CD8-positive, alpha-beta memory T cell (primary cell): ENCODE data around the gene TEKT2. TPM values are rescaled to one million over a fixed set of nuclear protein-coding genes. Genes with fewer than 3 reads are reported as not detected.

Experiments used
- CTCF ChIA-PET: fragments of 350-600 bp; sonication (Branson Sonifier 250); formaldehyde crosslinking; loops from one replicate; lab custom pipeline; 2021; ENCODE audit warnings: antibody characterized with exemption; lab: Charles Lee
- POLR2A ChIA-PET: fragments of 350-600 bp; sonication (Branson Sonifier 250); formaldehyde crosslinking; loops from one replicate; lab custom pipeline; 2021; ENCODE audit warnings: antibody characterized with exemption; lab: Charles Lee
- DNase-seq, 5 donors: peaks; one replicate each; pipeline versions ENCODE4 v3.0.0 to v3.0.0-alpha.2; 2020 to 2022; ENCODE audit warnings: mixed read lengths in 1 of 5
- H3K27ac ChIP-seq: one replicate; pipeline ENCODE4 v1.7.0; 2013; ENCODE audit warnings: low read depth, mild to moderate bottlenecking, low read length, moderate library complexity
- H3K27me3 ChIP-seq: 2 replicates; pipeline ENCODE4 v1.7.0; 2013; ENCODE audit warnings: low read length, mild to moderate bottlenecking; ENCODE audit not compliant: insufficient read depth, poor library complexity, severe bottlenecking
- H3K36me3 ChIP-seq: 2 replicates; pipeline ENCODE4 v1.7.0; 2013; ENCODE audit warnings: mild to moderate bottlenecking, low read length, moderate library complexity; ENCODE audit not compliant: insufficient read depth
- H3K4me1 ChIP-seq: 2 replicates; pipeline ENCODE4 v1.7.0; 2013; ENCODE audit warnings: mild to moderate bottlenecking, low read length, moderate library complexity; ENCODE audit not compliant: insufficient read depth
- H3K4me3 ChIP-seq: 2 replicates; pipeline ENCODE4 v1.7.0; 2013; ENCODE audit warnings: mild to moderate bottlenecking, low read length
- H3K9me3 ChIP-seq: 2 replicates; pipeline ENCODE4 v1.7.0; 2013; ENCODE audit warnings: mild to moderate bottlenecking, low read length
- H3K27ac Mint-ChIP-seq, 8 donors: one replicate each; pipeline ENCODE4 v1.8.0; 2020 to 2021; ENCODE audit warnings: mixed read lengths in 8 of 8, mild to moderate bottlenecking in 6 of 8, inconsistent platforms in 3 of 8, moderate library complexity in 3 of 8
- H3K27me3 Mint-ChIP-seq, 2 donors: one replicate each; pipeline ENCODE4 v1.8.0; 2020 to 2021; ENCODE audit warnings: mixed read lengths in 2 of 2, mild to moderate bottlenecking in 1 of 2, moderate library complexity in 1 of 2
- H3K36me3 Mint-ChIP-seq, 3 donors: one replicate each; pipeline ENCODE4 v1.8.0; 2020 to 2021; ENCODE audit warnings: mixed read lengths in 3 of 3, inconsistent platforms in 1 of 3, mild to moderate bottlenecking in 1 of 3
- H3K4me1 Mint-ChIP-seq, 3 donors: one replicate each; pipeline ENCODE4 v1.8.0; 2020 to 2021; ENCODE audit warnings: mixed read lengths in 3 of 3, inconsistent platforms in 1 of 3, mild to moderate bottlenecking in 1 of 3
- H3K4me3 Mint-ChIP-seq, 7 donors: one replicate each; pipeline ENCODE4 v1.8.0; 2020 to 2021; ENCODE audit warnings: mixed read lengths in 7 of 7, mild to moderate bottlenecking in 6 of 7, moderate library complexity in 4 of 7, inconsistent platforms in 2 of 7
- H3K9me3 Mint-ChIP-seq, 5 donors: one replicate each; pipeline ENCODE4 v1.8.0; 2020 to 2022; ENCODE audit warnings: mixed read lengths in 5 of 5, mild to moderate bottlenecking in 3 of 5, moderate library complexity in 2 of 5, inconsistent platforms in 1 of 5
- polyA plus RNA-seq: library from polyadenylated mRNA; unstranded; fragments of 300-500 nt; fragmentation: Illumina TruSeq; gene quantifications from one replicate; pipeline ENCODE4 v1.2.3, GENCODE V29; 2021
- total RNA-seq, 2 experiments: library from RNA; stranded (reverse); gene quantifications; one replicate each; pipeline ENCODE4 v1.2.3, GENCODE V29; 2021

The TEKT2 gene
- total and polyA plus RNA-seq, 3 experiments from 2014 or later: not detected

DNA sequence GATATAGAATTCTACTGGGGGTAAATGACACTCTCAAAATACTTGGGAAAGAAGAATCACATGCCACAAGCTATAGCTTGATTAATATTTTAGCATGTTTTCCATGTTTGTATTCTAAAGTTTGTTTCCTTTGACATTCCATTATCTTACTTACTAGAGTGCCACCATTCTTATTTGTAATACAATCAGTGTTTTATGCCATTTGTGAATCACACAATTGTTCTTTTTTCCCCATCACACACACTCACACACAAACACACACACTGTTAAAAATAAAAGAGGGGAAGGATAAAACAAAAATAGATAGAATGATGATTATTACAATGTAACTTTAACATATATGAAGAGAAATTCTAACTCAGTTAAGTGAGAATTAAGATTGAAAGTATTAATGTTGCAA, 16.0 kb upstream of the TEKT2 start:
- Histone ChIP-seq H3K27ac (no peak overlapping the region), H3K4me3 (no peak overlapping the region), H3K4me1 (no peaks in the 10 kb centered on the region), H3K9me3 (no peaks in the 10 kb centered on the region), H3K27me3 (no peaks in the 10 kb centered on the region), H3K36me3 (no peaks in the 10 kb centered on the region)
- ChIA-PET POLR2A (no interaction called here), CTCF (no interaction called here)
- Mint-ChIP-seq H3K9me3 (no peaks in the 10 kb centered on the region), H3K4me1 (no peaks in the 10 kb centered on the region), H3K27me3 (no peaks in the 10 kb centered on the region), H3K4me3 (no peak overlapping the region), H3K36me3 (peaks cover 0 to 4% (median 1%) of the 10 kb centered on the region in 3 donors), H3K27ac (no peak overlapping the region)
- no peak for DNase-seq

DNA sequence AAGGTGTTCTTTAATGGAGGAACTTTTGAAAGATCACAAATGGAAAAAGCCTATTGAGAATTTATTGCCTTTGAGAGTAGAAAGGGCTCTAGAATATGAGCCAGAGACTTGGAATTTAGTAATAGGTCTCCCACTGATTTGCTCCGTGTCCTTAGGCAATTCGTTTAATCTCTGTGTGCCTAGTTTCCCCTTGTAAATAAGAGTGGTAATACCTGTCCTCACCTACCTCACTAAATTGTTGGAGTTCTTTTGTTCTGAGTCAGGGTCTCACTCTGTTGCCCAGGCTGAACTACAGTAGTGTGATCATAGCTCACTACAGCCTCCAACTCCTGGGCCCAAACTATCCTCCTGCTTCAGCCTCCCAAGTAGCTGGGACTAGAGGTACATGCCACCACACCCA, 15.0 kb upstream of the TEKT2 start:
- H3K27ac Mint-ChIP-seq: no peak overlapping the region
- no peaks in the 10 kb centered on the region for H3K9me3 Mint-ChIP-seq
- no peaks in the 10 kb centered on the region for H3K36me3 ChIP-seq
- H3K4me1 ChIP-seq: no peaks in the 10 kb centered on the region
- no peak overlapping the region for H3K4me3 ChIP-seq
- H3K27me3 ChIP-seq: no peaks in the 10 kb centered on the region
- POLR2A ChIA-PET: no interaction called here
- H3K27me3 Mint-ChIP-seq: no peaks in the 10 kb centered on the region
- H3K4me1 Mint-ChIP-seq: no peaks in the 10 kb centered on the region
- no peak for DNase-seq
- CTCF ChIA-PET: no interaction called here
- H3K36me3 Mint-ChIP-seq: peaks cover 0 to 4% (median 1%) of the 10 kb centered on the region in 3 donors
- H3K4me3 Mint-ChIP-seq: no peak overlapping the region
- H3K27ac ChIP-seq: no peak overlapping the region
- H3K9me3 ChIP-seq: no peaks in the 10 kb centered on the region

DNA sequence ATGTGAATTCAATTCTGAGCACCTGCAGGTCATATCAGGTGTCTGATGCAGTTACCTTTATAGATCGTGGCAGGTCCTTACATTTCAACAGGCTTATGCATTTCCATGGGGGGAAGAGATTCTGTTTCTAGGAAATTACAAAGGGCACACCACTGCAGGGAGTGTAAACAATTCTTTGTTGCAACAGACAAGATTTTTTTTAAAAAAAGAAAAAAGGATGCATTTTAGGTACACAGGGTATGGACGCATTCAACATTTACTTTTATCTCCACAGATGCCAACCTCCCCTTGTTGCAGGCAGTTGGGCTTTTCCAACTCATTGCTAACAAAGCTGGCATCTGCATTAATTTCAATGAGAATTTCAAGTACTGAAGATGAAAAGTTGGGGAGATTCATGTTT, 13.5 kb upstream of the TEKT2 start:
- no peak overlapping the region for H3K27ac Mint-ChIP-seq
- POLR2A ChIA-PET: no interaction called here
- no peaks in the 10 kb centered on the region for H3K27me3 ChIP-seq
- no peaks in the 10 kb centered on the region for H3K27me3 Mint-ChIP-seq
- no peak overlapping the region for H3K4me3 ChIP-seq
- no peaks in the 10 kb centered on the region for H3K4me1 ChIP-seq
- H3K9me3 Mint-ChIP-seq: no peaks in the 10 kb centered on the region
- CTCF ChIA-PET: no interaction called here
- no peaks in the 10 kb centered on the region for H3K9me3 ChIP-seq
- H3K4me1 Mint-ChIP-seq: no peaks in the 10 kb centered on the region
- H3K36me3 Mint-ChIP-seq: peaks cover 0 to 2% (median 0%) of the 10 kb centered on the region in 3 donors
- no peak for DNase-seq
- H3K36me3 ChIP-seq: no peaks in the 10 kb centered on the region
- no peak overlapping the region for H3K27ac ChIP-seq
- H3K4me3 Mint-ChIP-seq: no peak overlapping the region

DNA sequence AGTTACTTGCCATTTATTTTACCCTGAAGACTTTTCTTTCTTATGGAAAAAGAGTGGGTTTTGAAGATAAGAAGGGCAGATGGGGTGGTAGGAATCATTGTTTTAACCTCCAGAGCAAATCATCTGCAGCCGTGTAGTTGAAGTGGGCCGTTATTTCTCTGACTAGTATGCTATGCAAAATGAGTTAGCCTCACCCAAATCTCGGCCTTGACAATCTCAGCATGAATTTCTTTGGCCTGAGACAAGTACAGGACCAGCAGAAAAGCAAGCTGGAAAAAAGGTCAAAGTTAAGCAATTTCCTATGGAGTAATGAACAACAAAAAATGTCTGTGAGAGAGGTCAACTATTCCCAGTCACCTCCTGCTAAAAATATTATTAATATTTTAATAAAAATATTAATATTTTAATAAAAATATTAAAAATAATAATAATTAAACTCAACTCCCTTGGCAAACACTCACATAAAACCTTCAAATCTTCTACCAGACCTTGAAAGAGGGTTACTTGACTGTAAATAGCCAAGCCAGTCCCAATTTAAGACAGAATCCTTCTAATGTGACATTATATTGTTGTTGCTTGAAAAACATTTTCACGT, 6.8 kb upstream of the TEKT2 start:
- no peak overlapping the region for H3K4me3 Mint-ChIP-seq
- H3K36me3 Mint-ChIP-seq: no peaks in the 10 kb centered on the region
- DNase-seq: no peak
- Histone ChIP-seq H3K27ac (no peak overlapping the region), H3K4me1 (no peaks in the 10 kb centered on the region), H3K27me3 (no peaks in the 10 kb centered on the region), H3K4me3 (no peak overlapping the region), H3K9me3 (no peaks in the 10 kb centered on the region), H3K36me3 (no peaks in the 10 kb centered on the region)
- no peak overlapping the region for H3K27ac Mint-ChIP-seq
- ChIA-PET POLR2A (no interaction called here), CTCF (no interaction called here)
- peaks cover 4 to 12% of the 10 kb centered on the region in 2 donors for H3K27me3 Mint-ChIP-seq
- no peaks in the 10 kb centered on the region for H3K9me3 Mint-ChIP-seq
- H3K4me1 Mint-ChIP-seq: no peaks in the 10 kb centered on the region

DNA sequence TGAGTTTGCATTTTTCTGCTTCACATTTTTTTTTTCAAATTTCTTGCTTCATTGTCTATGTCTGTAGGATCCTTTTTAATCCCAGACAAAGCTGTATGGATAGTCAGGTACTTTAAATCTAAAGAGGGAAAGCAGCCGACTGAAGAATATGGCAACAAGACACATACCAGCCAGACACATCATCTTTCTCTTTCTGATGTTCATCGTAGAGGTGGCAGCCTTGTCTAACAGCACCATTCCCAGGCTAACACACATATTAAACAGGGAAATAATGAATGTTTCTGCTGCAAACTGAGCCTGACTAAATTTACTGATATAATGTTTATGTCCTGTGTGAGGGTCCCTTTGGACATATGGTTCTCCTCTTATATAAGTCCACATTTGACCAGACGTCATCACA, 3.7 kb upstream of the TEKT2 start:
- Histone ChIP-seq H3K36me3 (no peaks in the 10 kb centered on the region), H3K4me1 (no peaks in the 10 kb centered on the region), H3K9me3 (no peaks in the 10 kb centered on the region), H3K27ac (no peak overlapping the region), H3K4me3 (no peak overlapping the region), H3K27me3 (peaks cover 5% of the 10 kb centered on the region)
- H3K9me3 Mint-ChIP-seq: no peaks in the 10 kb centered on the region
- no peaks in the 10 kb centered on the region for H3K4me1 Mint-ChIP-seq
- H3K27me3 Mint-ChIP-seq: peaks cover 12 to 34% of the 10 kb centered on the region in 2 donors
- ChIA-PET POLR2A (no interaction called here), CTCF (no interaction called here)
- no peak for DNase-seq
- no peak overlapping the region for H3K4me3 Mint-ChIP-seq
- H3K27ac Mint-ChIP-seq: no peak overlapping the region
- no peaks in the 10 kb centered on the region for H3K36me3 Mint-ChIP-seq

DNA sequence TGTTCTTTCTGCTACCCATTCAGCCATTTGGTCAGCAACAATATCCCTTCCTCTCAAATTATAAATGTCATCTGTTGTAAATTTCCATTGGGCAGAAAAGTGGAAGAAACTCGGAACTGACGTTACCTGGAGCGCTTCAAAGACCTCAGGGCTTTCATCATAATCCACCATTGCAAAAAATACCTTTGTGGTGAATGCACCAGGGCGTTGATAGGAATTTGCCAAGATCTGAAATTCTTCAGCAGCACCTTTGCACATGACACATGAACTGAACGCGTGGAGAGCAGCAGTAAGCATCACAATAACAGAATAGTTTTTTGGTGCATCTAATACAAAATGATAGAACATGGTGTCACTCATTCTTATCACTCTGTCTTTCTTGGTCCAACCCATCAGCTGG, 3.1 kb upstream of the TEKT2 start:
- ChIA-PET CTCF (no interaction called here), POLR2A (no interaction called here)
- no peak overlapping the region for H3K27ac Mint-ChIP-seq
- Histone ChIP-seq H3K27me3 (peaks cover 5% of the 10 kb centered on the region), H3K27ac (no peak overlapping the region), H3K9me3 (no peaks in the 10 kb centered on the region), H3K36me3 (no peaks in the 10 kb centered on the region), H3K4me3 (no peak overlapping the region), H3K4me1 (no peaks in the 10 kb centered on the region)
- peaks cover 13 to 36% of the 10 kb centered on the region in 2 donors for H3K27me3 Mint-ChIP-seq
- no peaks in the 10 kb centered on the region for H3K36me3 Mint-ChIP-seq
- DNase-seq: no peak
- no peak overlapping the region for H3K4me3 Mint-ChIP-seq
- H3K9me3 Mint-ChIP-seq: no peaks in the 10 kb centered on the region
- H3K4me1 Mint-ChIP-seq: no peaks in the 10 kb centered on the region

DNA sequence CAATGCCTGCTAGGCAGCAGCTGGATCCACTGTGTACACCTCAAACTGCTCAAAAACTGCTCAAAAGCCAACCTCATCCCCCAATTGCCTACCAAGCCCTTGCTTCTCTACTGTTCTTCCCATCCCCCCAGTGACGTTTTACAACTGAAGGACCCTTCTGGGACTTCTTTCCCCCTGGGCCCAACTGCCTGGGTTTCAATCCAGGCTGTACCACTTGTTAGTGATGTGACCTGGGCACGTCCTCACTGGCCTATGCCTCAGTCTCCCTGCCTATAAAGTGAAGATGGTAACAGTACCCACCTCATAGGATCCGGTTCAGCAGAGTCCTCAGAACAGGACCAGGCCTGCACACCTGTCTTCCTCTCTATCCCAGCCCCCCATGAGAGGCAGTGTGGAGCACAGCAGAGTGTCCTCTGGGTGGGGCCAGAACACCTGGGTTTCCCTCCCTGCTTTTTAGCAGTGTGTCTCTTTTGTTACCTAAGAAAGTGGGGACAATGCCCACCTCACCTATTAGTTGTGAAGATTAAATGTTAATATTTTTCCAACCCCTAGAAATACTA, 1.9 kb upstream of the TEKT2 start:
- no peak overlapping the region for H3K27ac Mint-ChIP-seq
- H3K4me1 Mint-ChIP-seq: peaks cover 0 to 1% (median 1%) of the 10 kb centered on the region in 3 donors
- Histone ChIP-seq H3K4me3 (no peak overlapping the region), H3K4me1 (no peaks in the 10 kb centered on the region), H3K36me3 (no peaks in the 10 kb centered on the region), H3K27me3 (peaks cover 5% of the 10 kb centered on the region), H3K9me3 (no peaks in the 10 kb centered on the region), H3K27ac (no peak overlapping the region)
- H3K27me3 Mint-ChIP-seq: peaks cover 17 to 46% of the 10 kb centered on the region in 2 donors
- POLR2A ChIA-PET: interaction anchor here (1.2 kb wide), 1 partner anchor 8 kb away, joined by 3 read pairs; no protein-coding TSS in a partner anchor
- CTCF ChIA-PET: no interaction called here
- H3K4me3 Mint-ChIP-seq: no peak overlapping the region
- no peak for DNase-seq
- no peaks in the 10 kb centered on the region for H3K9me3 Mint-ChIP-seq
- H3K36me3 Mint-ChIP-seq: no peaks in the 10 kb centered on the region

DNA sequence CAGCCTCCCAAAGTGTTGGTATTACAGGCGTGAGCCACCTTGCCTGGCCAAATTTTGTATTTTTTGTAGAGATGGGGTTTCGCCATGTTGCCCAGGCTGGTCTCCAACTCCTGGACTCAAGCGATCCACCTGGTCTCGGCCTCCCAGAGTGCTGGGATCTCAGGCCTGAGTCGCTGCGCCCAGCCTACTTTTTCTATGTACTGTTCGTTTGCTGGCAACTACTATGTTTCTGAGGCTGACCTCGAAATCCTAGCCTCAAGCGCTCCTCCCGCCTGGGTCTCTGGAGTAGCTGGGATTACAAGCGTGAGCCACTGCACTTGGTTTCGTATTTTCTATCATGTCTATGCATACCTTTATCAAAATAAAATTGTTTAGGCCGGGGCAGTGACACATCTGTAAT, 675 bp upstream of the TEKT2 start:
- Histone ChIP-seq H3K9me3 (no peaks in the 10 kb centered on the region), H3K4me3 (no peak overlapping the region), H3K27ac (no peak overlapping the region), H3K36me3 (no peaks in the 10 kb centered on the region), H3K4me1 (peaks cover 4% of the 10 kb centered on the region), H3K27me3 (peaks cover 5% of the 10 kb centered on the region)
- Mint-ChIP-seq H3K27me3 (peaks cover 20 to 46% of the 10 kb centered on the region in 2 donors), H3K4me1 (peaks cover 2 to 5% (median 2%) of the 10 kb centered on the region in 3 donors), H3K36me3 (no peaks in the 10 kb centered on the region), H3K27ac (no peak overlapping the region), H3K4me3 (no peak overlapping the region), H3K9me3 (no peaks in the 10 kb centered on the region)
- ChIA-PET POLR2A (interaction anchor here (1.2 kb wide), 1 partner anchor 9 kb away, joined by 3 read pairs; no protein-coding TSS in a partner anchor), CTCF (no interaction called here)
- DNase-seq: no peak
